ENCODE data around the gene TENT5C.

DNA sequence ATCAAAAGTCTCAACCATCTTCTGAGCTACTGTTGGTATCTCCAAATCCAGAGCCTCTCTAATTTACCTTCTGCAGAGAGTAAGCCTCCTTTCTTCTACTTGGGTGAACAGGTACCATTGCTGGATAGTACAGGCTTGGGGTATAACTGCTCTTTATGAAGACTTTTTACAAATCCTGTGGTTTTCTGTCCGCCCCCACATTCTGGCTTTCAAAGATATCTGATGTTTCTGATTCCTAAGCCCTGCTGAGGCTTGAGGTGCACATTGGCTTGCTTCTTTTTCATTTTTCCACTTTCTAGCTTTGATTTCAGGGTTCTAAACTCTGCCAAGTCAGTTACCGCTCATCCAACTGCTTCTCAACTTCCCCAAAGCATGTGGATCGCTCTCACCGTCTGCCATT is 37.1 kb downstream of the TENT5C start:
- TF ChIP-seq NFRKB (IDR thresholded peaks at IDR 0.05), result no peak
- no peak for TF ChIP-seq L3MBTL2 (conservative IDR thresholded peaks at IDR 0.05)
- TF ChIP-seq TARDBP (IDR thresholded peaks at IDR 0.05), result no peak
- TF ChIP-seq SUZ12 (IDR thresholded peaks at IDR 0.05), result no peak
- TF ChIP-seq HDGF (IDR thresholded peaks at IDR 0.05; ENCODE audit: borderline replicate concordance), result no peak
- TF ChIP-seq BHLHE40 (IDR thresholded peaks at IDR 0.05; ENCODE audit: borderline replicate concordance), result no peak
- TF ChIP-seq SP1 (IDR thresholded peaks at IDR 0.05), result no peak
- no peak for TF ChIP-seq LEF1 (IDR thresholded peaks at IDR 0.05; ENCODE audit: borderline replicate concordance)
- TF ChIP-seq FOXK2 (IDR thresholded peaks at IDR 0.05), result no peak
- no peak for TF ChIP-seq CTBP1 (IDR thresholded peaks at IDR 0.05; ENCODE audit: borderline replicate concordance)
- TF ChIP-seq FOXA1 (IDR thresholded peaks at IDR 0.05), result no peak
- TF ChIP-seq, protein P1, sequence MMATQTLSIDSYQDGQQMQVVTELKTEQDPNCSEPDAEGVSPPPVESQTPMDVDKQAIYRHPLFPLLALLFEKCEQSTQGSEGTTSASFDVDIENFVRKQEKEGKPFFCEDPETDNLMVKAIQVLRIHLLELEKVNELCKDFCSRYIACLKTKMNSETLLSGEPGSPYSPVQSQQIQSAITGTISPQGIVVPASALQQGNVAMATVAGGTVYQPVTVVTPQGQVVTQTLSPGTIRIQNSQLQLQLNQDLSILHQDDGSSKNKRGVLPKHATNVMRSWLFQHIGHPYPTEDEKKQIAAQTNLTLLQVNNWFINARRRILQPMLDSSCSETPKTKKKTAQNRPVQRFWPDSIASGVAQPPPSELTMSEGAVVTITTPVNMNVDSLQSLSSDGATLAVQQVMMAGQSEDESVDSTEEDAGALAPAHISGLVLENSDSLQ (IDR thresholded peaks at IDR 0.05), result no peak
- TF ChIP-seq FOXM1 (IDR thresholded peaks at IDR 0.05; ENCODE audit: borderline replicate concordance), result no peak
- no peak for TF ChIP-seq ARNT (IDR thresholded peaks at IDR 0.05)

All from HEK293T (cell line).